ENCODE measurements around the gene MCAT.

Gene MCAT

DNA sequence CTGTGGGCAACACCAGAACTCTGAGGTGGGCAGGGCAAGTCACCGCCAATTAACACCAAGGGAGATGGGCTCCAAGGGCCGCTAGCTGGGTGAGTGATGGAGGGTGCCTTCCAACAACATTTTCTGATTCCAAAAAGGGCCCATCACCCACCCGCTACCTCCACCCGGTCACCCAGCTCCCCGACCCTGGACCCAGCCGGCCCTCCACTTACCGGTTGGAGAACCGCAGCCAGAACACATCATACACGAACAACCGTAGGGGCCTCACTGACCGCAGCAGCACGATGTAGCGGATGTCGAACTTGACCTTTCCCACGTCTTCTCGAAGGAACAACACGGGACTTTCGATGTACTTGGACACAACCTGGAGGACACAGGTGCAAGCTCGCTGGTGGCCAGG lies 29.0 kb upstream of the MCAT start:
- no peak for DNase-seq (ENCODE audit: low read depth in 3 of 3, low spot score in 1 of 3)

DNA sequence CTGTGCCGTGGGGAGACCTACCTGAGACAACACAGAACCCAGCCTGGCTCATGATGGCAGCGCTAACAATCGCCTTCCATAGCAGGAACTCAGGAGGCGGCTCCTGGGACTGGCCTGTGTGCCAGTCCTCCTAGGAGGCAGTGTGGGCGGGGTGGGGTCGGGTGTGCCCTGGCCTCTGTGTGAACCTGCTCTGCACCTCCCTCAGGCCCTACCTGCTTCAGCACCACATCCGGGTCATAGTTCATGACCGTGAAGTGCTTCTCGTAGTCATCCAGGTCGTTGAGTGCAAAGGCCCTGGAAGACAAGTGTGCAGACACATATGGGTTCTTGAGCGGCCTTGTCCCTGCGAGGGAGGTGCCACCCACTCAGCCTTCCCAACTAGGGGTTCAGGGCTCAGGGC lies 28.4 kb upstream of the MCAT start:
- DNase-seq (ENCODE audit: low read depth in 3 of 3, low spot score in 1 of 3) = no peak

DNA sequence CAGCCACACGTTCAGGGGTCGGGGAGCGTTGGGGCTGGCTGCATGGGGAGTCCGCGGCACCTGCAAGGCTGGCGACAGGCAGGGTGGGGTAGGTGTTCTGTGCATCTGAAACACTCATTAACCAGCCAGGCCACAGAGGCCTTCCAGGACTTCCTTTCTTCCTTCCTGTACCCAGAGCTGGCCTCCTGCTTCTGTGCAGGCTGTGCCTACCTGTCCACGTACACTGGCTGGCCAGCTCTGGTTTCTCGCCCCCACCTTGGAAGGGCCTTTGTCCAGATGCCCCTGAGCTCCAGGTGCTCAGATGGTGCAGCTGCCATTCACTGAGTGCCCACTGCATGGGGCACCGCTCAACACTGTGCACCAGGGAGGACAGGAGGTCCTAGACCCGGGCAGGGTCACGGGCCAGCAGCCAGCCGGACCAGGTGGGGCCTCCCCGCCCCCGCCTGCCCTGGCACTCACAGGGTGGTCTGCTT lies 27.9 kb upstream of the MCAT start:
- DNase-seq (ENCODE audit: low read depth in 3 of 3, low spot score in 1 of 3) = no peak

GRCh38 chr22:43170131-43170480 lies 26.9 kb upstream of the MCAT start:
- DNase-seq (ENCODE audit: low read depth in 3 of 3, low spot score in 1 of 3) = no peak

DNA sequence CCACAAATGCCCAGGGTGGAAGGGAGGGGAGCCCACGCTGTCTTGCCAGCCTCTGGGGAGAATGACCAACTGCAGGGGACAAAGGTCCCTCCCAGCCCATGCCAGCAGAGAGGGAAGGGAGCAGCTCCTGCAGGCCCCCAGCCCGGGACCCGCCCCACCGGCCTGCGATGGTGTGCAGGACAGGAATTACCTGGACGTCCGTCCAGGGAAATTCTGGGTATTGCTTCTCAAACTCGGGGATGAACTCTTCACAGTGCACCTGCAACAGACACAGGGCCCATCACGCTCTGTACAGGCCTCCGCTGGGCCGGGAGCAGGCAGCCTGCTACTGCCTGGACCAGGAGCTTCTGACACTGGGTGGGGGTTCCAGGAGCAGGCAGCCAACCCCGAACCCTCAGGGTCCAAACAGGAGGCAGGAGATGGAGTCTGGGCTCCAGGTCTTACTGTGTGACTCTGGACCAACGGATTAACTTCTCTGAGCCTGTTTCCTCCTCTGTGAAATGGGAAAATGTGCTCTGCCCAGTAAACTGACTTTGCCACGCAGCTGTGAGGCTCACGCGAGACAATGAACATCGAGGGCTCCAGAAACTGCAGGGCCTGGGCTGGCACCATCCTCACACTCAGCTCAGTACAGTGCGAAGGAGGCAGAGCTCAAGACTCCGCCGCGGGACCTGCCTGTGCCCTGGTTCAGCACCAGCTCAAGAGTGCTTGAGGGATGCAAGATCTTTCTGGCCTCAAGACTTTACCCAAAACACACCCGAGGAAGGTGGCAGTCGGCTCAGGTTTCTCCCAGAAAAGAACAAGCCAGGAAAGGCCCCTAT lies 26.3 kb upstream of the MCAT start:
- DNase-seq (ENCODE audit: low read depth in 3 of 3, low spot score in 1 of 3) = no peak

GRCh38 chr22:43168471-43169309 lies 25.5 kb upstream of the MCAT start:
- no peak for DNase-seq (ENCODE audit: low read depth in 3 of 3, low spot score in 1 of 3)

DNA sequence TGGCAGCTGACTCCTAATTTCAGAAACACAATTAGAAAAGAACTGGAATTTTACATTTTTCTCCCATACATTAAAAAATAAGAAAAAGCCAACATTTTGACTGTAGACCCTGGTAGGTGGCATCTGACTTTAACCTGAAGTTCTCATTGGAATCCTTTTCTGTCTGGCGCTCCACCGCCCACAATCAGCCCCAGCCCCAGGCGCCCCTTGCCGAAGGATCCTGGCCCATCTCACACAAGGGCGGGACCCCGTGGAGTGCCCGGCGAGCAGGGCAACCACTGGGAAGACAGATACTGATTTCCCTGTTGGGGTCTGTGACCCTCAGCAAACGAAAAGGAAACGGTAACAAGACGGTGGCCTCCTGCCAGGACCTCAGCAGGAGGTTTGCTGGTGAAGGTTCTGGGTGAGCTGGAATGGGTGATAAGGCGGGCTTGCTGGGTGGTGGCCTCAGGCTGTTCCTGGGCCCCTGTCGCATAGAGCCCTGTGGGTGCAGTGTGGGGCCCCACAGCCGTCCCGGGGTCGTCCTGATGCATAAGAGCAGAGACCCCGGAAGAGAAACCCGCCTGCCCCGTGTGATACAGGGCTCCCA lies 23.9 kb upstream of the MCAT start:
- DNase-seq (ENCODE audit: low read depth in 3 of 3, low spot score in 1 of 3) = no peak

GRCh38 chr22:43166132-43166930 lies 23.1 kb upstream of the MCAT start:
- DNase-seq (ENCODE audit: low read depth in 3 of 3, low spot score in 1 of 3) = no peak

GRCh38 chr22:43164636-43165035 lies 21.4 kb upstream of the MCAT start:
- no peak for DNase-seq (ENCODE audit: low read depth in 3 of 3, low spot score in 1 of 3)

GRCh38 chr22:43163241-43163795 lies 20.1 kb upstream of the MCAT start:
- DNase-seq (ENCODE audit: low read depth in 3 of 3, low spot score in 1 of 3) = no peak

DNA sequence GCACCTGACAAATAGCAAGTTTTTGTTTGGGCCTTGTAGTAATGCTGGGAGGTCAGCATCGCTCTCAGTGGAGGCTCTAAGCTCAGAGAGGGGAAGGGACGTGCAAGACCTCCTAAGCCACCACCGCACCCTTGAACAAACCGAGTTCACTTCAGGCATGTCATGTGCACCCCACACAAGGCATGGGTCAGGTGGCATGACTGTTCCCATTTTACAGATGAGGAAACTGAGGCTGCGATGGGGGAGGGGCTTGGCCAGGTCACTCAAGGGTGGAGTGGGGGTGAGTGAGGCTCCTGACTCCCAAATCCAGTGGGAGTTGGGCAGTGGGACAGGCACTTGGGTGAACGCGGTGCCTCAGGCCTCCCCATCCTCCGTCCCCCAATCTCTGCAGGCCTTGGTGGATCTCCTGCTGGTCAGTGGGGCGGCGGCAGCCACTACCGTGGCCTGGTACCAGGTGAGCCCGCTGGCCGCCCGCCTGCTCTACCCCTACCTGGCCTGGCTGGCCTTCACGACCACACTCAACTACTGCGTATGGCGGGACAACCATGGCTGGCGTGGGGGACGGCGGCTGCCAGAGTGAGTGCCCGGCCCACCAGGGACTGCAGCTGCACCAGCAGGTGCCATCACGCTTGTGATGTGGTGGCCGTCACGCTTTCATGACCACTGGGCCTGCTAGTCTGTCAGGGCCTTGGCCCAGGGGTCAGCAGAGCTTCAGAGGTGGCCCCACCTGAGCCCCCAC lies 19.4 kb upstream of the MCAT start:
- no peak for DNase-seq (ENCODE audit: low read depth in 3 of 3, low spot score in 1 of 3)

DNA sequence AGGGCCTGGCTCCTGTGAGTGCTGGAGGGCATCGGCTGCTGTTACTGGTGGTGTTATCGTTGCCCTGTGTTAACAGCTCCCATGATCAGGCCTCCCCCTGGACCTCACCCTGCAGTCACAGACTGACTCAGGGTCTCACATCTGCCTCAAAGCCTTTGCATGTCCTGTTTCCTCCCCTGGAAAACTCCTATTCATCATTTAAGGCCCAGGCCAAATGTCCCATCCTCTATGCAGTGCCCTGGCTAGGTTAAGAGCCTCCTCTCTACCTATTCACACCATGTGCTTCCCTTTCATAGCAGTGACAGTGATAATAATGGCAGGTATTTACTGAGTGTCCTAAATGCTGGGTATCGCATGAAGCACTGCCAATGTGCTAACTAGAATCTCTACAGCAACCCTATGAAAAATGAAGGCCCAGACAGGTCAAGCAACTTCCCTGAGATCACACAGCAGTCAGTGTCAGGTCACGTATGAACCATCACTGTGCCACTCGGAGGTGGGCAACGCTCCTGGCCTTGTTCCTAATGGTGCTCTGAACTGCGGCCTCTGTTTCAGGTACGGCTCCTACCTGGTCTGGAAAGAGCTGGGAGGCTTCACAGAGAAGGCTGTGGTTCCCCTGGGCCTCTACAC lies 17.4 kb upstream of the MCAT start:
- DNase-seq (ENCODE audit: low read depth in 3 of 3, low spot score in 1 of 3) = no peak

- no peak for DNase-seq (ENCODE audit: low read depth in 3 of 3, low spot score in 1 of 3)
Measured at GRCh38 chr22:43159484-43160178, 16.4 kb upstream of the MCAT start.

GRCh38 chr22:43158778-43159483 lies 15.7 kb upstream of the MCAT start:
- no peak for DNase-seq (ENCODE audit: low read depth in 3 of 3, low spot score in 1 of 3)

GRCh38 chr22:43157874-43158546 lies 14.8 kb upstream of the MCAT start:
- no peak for DNase-seq (ENCODE audit: low read depth in 3 of 3, low spot score in 1 of 3)

GRCh38 chr22:43156413-43156812 lies 13.2 kb upstream of the MCAT start:
- DNase-seq (ENCODE audit: low read depth in 3 of 3, low spot score in 1 of 3) = no peak

DNA sequence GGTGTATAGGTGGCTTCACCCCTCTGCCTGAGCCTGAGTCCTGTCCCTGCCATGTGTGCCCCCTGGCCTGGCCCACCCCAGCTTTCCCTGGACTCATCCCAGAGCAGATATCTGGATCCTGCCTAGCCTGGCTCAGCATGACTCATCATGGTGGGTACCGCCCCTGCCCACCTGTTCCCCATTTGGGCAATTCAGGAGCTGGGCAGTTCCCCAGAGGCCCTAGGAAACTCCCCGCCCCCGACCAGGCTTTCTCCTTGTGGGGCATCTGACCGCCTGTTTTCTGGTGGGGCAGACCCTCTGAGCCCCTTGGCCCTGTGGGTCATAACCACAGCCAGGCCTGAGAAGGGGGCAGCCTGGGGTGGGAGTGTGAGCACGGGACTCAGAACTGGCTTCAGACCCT lies 12.6 kb upstream of the MCAT start:
- DNase-seq (ENCODE audit: low read depth in 3 of 3, low spot score in 1 of 3) = no peak
